Adrenal gland (tissue), 19 donors: ENCODE results near the gene COQ3. TPM values are rescaled to one million over a fixed set of nuclear protein-coding genes. Genes with fewer than 3 reads are reported as not detected.

Experiments
- DNase-seq, 7 donors: peaks; one replicate each; pipeline ENCODE4 v3.0.0-alpha.2; 2019 to 2020
- H3K27ac ChIP-seq, 5 donors: fragments of 200-600 bp; sonication (generic) in 4 of 5; 1 replicate in 3 of 5; 2 replicates in 2 of 5; pipeline versions ENCODE4 v1.5.1 to v1.8.0; 2016 to 2020; ENCODE audit warnings: mild to moderate bottlenecking in 1 of 5
- H3K27me3 ChIP-seq: fragments of 200-600 bp; 2 replicates; pipeline ENCODE4 v1.8.0; 2021
- H3K36me3 ChIP-seq, 2 donors: fragments of 200-600 bp; replicated peaks in 1 of 2; 1 replicate in 1 of 2; 2 replicates in 1 of 2; pipeline versions ENCODE4 v1.5.1 to v1.8.0; 2018 to 2022
- H3K4me1 ChIP-seq, 2 donors: fragments of 200-600 bp; replicated peaks in 1 of 2; 1 replicate in 1 of 2; 2 replicates in 1 of 2; pipeline versions ENCODE4 v1.5.1 to v1.8.0; 2018 to 2021
- H3K4me3 ChIP-seq, 4 donors: fragments of 200-600 bp; sonication (generic) in 3 of 4; one replicate each; pipeline ENCODE4 v1.5.1; 2016 to 2018
- H3K9me3 ChIP-seq, 3 donors: fragments of 200-600 bp; sonication (generic) in 1 of 3; replicated peaks in 1 of 3; 1 replicate in 2 of 3; 2 replicates in 1 of 3; pipeline versions ENCODE4 v1.5.1 to v1.8.0; 2016 to 2021
- CTCF ChIP-seq, 6 experiments: fragments of 450-650 bp in 4 of 6; fragments of 200-600 bp in 2 of 6; sonication (generic) in 1 of 6; IDR thresholded peaks; 1 replicate in 5 of 6; 2 replicates in 1 of 6; pipeline versions ENCODE4 v1.5.1 to v1.8.0; 2016 to 2021; ENCODE audit warnings: antibody characterized with exemption in 6 of 6, mild to moderate bottlenecking in 2 of 6, moderate library complexity in 1 of 6
- POLR2A ChIP-seq, 2 donors: fragments of 450-650 bp; IDR thresholded peaks; one replicate each; pipeline ENCODE4 v1.6.1; 2017; ENCODE audit warnings: antibody characterized with exemption in 2 of 2, mild to moderate bottlenecking in 2 of 2, moderate library complexity in 1 of 2
- WGBS, 4 donors: extraction: QIAGEN DNeasy Blood & Tissue Kit in 2 of 4; methylation state at CpG; one replicate each; pipeline versions ENCODE4 v1.1.5 to v1.1.7; 2013 to 2017; 5-methylcytosine and 5-hydroxymethylcytosine counted together
- intact Hi-C, 2 donors: fragments of 100-400 bp; cut with DNase I; formaldehyde crosslinking; loops; one replicate each; pipeline versions ENCODE4 v1.14.1 to v1.15.0; 2022 to 2023
- long read RNA-seq, 10 donors: library from polyadenylated mRNA in 3 of 10; unstranded in 2 of 10; stranded (forward) in 1 of 10; transcript quantifications; one replicate each; pipeline ENCODE4 v2.0.0 and lab custom pipeline, GENCODE V29; 2021 to 2026
- polyA plus RNA-seq, 3 donors: library from polyadenylated mRNA; stranded (reverse); fragments of 200-250 nt in 2 of 3; fragments of 350-450 nt in 1 of 3; fragmentation: Illumina TruSeq in 1 of 3; extraction: RNeasy Lipid Tissue Mini Kit (QIAGEN cat#74804) in 1 of 3; gene quantifications; one replicate each; pipeline ENCODE4 v1.2.3, GENCODE V29; 2013 to 2014
- total RNA-seq, 9 donors: library from RNA; depleted of rRNA in 4 of 9; stranded (reverse); fragments of >200 nt in 4 of 9; fragments of 120-200 nt in 1 of 9; fragmentation: NEBNext Ultra II Directional in 1 of 9; extraction: Animal tissue kit (Norgen Biotek cat#: 25700) in 1 of 9; gene quantifications; one replicate each; pipeline versions ENCODE4 v1.1.0 to v1.2.4, GENCODE V29; 2013 to 2023
- donor health status: healthy with polysubstance abuse.
- donor health status: Bipolar disorder and iron deficiency.
- donor health status: DM: yes; HTN: yes; CAD: no.
- donor health status: DM: no; HTN: no; CAD: no.
- donor health status: DM: no; HTN: no; CAD: no.
- donor health status: DM: yes; HTN: yes; CAD: no.

COQ3 gene, protein sequence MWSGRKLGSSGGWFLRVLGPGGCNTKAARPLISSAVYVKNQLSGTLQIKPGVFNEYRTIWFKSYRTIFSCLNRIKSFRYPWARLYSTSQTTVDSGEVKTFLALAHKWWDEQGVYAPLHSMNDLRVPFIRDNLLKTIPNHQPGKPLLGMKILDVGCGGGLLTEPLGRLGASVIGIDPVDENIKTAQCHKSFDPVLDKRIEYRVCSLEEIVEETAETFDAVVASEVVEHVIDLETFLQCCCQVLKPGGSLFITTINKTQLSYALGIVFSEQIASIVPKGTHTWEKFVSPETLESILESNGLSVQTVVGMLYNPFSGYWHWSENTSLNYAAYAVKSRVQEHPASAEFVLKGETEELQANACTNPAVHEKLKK
- total RNA-seq (10 to 100 TPM in 2 of 9 donors, 1 to 10 TPM in 7; 2.9 to 12.0 (median 8.7) TPM), polyA plus RNA-seq (10 to 100 TPM; 18.8 to 25.8 (median 20.5) TPM)
- long read RNA-seq, donor 1, transcript COQ3-201 (7 exons, 1,335 nt), result major isoform, 10 of 10 reads
- long read RNA-seq, donor 1, partial matches to known transcripts, result 0 of 10 reads
- long read RNA-seq, donor 1, other reads (novel, unspliced or antisense), result 0 of 10 reads
- long read RNA-seq, donor 2, partial matches to known transcripts, result 0 of 3 reads
- long read RNA-seq, donor 2, other reads (novel, unspliced or antisense), result 0 of 3 reads
- long read RNA-seq, donor 3, partial matches to known transcripts, result 0 of 4 reads
- long read RNA-seq, donor 3, other reads (novel, unspliced or antisense), result 0 of 4 reads
- long read RNA-seq, donor 4, transcript COQ3-201 (7 exons, 1,335 nt), result major isoform, 12 of 19 reads
- long read RNA-seq, donor 4, partial matches to known transcripts, result 1 of 19 reads
- long read RNA-seq, donor 4, other reads (novel, unspliced or antisense), result 6 of 19 reads
- long read RNA-seq, donor 5, transcript COQ3-201 (7 exons, 1,335 nt), result major isoform, 8 of 11 reads
- long read RNA-seq, donor 5, partial matches to known transcripts, result 0 of 11 reads
- long read RNA-seq, donor 5, other reads (novel, unspliced or antisense), result 3 of 11 reads
- long read RNA-seq, donor 6, transcript COQ3-201 (7 exons, 1,335 nt), result major isoform, 5 of 8 reads
- long read RNA-seq, donor 6, partial matches to known transcripts, result 0 of 8 reads
- long read RNA-seq, donor 6, other reads (novel, unspliced or antisense), result 3 of 8 reads
- long read RNA-seq, donor 7, partial matches to known transcripts, result 0 of 1 reads
- long read RNA-seq, donor 7, other reads (novel, unspliced or antisense), result 0 of 1 reads
- long read RNA-seq, donor 8, partial matches to known transcripts, result 0 of 3 reads
- long read RNA-seq, donor 8, other reads (novel, unspliced or antisense), result 0 of 3 reads
- long read RNA-seq, donor 9, transcript COQ3-201 (7 exons, 1,335 nt), result major isoform, 6 of 6 reads
- long read RNA-seq, donor 9, partial matches to known transcripts, result 0 of 6 reads
- long read RNA-seq, donor 9, other reads (novel, unspliced or antisense), result 0 of 6 reads
- long read RNA-seq, donor 10, transcript COQ3-201 (7 exons, 1,335 nt), result major isoform, 7 of 7 reads
- long read RNA-seq, donor 10, partial matches to known transcripts, result 0 of 7 reads
- long read RNA-seq, donor 10, other reads (novel, unspliced or antisense), result 0 of 7 reads

- Histone ChIP-seq H3K4me3 (peak within 1 kb of the TSS; percentile 71 to 90 (median 79)), H3K27me3 (no peaks in the 10 kb centered on the region), H3K4me1 (peaks cover 0 to 6% of the 10 kb centered on the region in 2 donors), H3K27ac (peak within 1 kb of the TSS; percentile 39 to 83 (median 78)), H3K36me3 (peaks cover 0 to 7% of the 10 kb centered on the region in 2 donors), H3K9me3 (no peaks in the 10 kb centered on the region)
- TF ChIP-seq POLR2A (IDR thresholded peaks at IDR 0.05), result peak; percentile 34 to 57
- TF ChIP-seq CTCF (IDR thresholded peaks at IDR 0.05), result no peak
- intact Hi-C loops, result no loop called here
- WGBS, 4 donors, result 7 to 16% (median 11%) methylated on average over 38 to 56 of the region's 56 CpGs
- DNase-seq, result peak; percentile 73 to 85 (median 75)
Observed at GRCh38 chr6:99393698-99394531, at the start of gene COQ3. TSS of gene COQ3 (minus strand) at chr6:99394195. CDS start at chr6:99394179, 16 bp downstream.

DNA sequence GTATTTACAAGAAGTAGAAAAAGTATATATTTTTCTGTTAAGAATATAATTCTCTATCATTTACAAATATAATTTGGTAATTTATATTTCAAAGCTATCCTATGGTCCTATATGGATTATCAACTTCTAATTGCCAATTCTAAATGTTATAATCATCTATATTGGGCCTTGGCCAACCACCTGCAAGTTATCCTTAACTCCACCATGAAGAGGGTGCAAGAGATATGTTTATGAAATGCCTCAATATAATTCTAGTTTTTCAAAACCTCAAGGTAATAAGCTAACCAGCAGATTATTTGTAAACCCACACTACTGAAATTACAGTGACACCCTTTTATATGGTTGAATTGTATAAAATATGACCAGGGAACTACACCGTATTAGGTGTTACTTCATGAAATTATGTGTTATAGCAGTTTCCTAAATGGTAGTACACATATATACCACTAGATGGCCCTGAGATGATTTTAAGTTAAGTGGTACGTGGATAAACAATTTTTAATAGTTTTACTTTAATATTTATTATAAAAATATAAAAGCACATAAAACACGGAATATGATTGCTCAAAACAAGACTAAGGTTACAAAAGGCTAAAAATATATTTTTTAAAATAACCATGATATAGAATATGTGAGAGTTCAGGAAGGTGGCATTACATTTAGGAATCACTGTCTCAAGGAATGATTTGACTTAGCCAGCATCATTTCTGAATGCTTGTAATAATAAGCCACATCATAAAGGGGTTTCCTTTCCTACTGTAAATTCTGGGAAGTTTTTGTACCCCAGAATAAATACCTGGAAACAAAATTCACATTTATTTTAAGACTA lies 40.9 kb upstream of the COQ3 start:
- TF ChIP-seq POLR2A (IDR thresholded peaks at IDR 0.05) (no peak), CTCF (IDR thresholded peaks at IDR 0.05) (peak; percentile 41 to 73 (median 58))
- WGBS, 4 donors, result 7 to 11% (median 8%) methylated on average over 3 of the region's 3 CpGs
- intact Hi-C loops, result no loop called here
- H3K9me3 ChIP-seq, result no peaks in the 10 kb centered on the region
- no peak for DNase-seq
- no peaks in the 10 kb centered on the region for H3K27me3 ChIP-seq
- H3K4me3 ChIP-seq, result no peak overlapping the region
- H3K27ac ChIP-seq, result no peak overlapping the region
- H3K36me3 ChIP-seq, result peaks cover 0 to 9% of the 10 kb centered on the region in 2 donors
- no peaks in the 10 kb centered on the region for H3K4me1 ChIP-seq

DNA sequence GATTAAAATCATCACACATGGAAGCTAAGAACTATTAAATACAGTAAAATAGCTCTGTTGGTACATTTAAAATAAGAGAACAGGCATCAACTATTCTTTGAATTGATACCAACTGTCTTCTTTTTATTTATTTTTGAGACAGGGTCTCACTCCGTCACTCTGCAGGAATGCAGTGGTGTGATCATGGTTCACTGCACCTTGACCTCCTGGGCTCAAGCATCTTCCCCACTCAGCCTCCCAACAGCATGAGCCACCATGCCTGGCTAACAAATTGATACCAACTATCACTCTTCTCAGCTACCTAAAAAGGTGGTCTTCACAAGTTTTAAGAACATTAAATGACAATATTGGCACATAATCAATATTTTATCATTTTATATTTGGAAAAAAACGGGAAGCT lies 38.9 kb upstream of the COQ3 start:
- intact Hi-C loops, result no loop called here

More for the DNA sequence above, 38.9 kb upstream of the COQ3 start:
- H3K9me3 ChIP-seq, result no peaks in the 10 kb centered on the region
- H3K27ac ChIP-seq, result no peak overlapping the region
- no peaks in the 10 kb centered on the region for H3K27me3 ChIP-seq
- H3K4me3 ChIP-seq, result no peak overlapping the region
- H3K36me3 ChIP-seq, result peaks cover 0 to 9% of the 10 kb centered on the region in 2 donors
- peaks cover 0 to 5% of the 10 kb centered on the region in 2 donors for H3K4me1 ChIP-seq
- WGBS, 4 donors, result 76 to 88% (median 82%) methylated on average over 2 of the region's 2 CpGs
- DNase-seq, result no peak
- TF ChIP-seq POLR2A (IDR thresholded peaks at IDR 0.05) (no peak), CTCF (IDR thresholded peaks at IDR 0.05) (no peak)
